Measurements from ENCODE around the gene NAT9. TPM values are rescaled to one million over a fixed set of nuclear protein-coding genes. Genes with fewer than 3 reads are reported as not detected.

NAT9 gene
- total and polyA plus RNA-seq, 2 experiments from 2014 or later: 37.3 to 37.5 TPM

DNA sequence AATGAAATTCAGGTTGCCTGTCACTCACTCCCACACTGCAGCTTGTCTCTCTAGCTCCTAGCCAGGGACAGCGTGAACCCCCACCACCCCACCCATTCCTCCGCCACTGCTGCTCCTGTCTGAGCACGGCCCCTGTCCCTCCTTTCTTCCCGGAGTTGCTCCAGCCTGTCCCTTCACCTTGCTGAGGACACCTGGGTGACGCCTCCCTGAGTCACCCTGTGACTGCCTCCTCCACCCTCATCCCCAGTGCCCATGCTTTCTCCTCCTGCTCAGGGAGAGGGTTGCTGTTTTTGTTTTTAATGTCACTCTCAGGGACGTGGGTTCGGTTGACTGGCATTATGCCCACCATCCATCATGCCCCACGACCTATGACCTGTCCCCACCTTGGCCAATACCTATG, 25.8 kb upstream of the NAT9 start:
- Mint-ChIP-seq H3K27me3 (ENCODE audit: insufficient read depth, low read depth, poor library complexity) (peaks cover 10% of the 10 kb centered on the region), H3K4me3 (no peak overlapping the region), H3K27ac (no peak overlapping the region), H3K36me3 (ENCODE audit: low read depth) (peaks cover 26% of the 10 kb centered on the region), H3K4me1 (no peaks in the 10 kb centered on the region), H3K9me3 (no peaks in the 10 kb centered on the region)
- Histone ChIP-seq H4K20me1 (replicated peaks; ENCODE audit: insufficient read depth) (peaks cover 12% of the 10 kb centered on the region), H3K79me2 (replicated peaks; ENCODE audit: insufficient read depth) (no peaks in the 10 kb centered on the region), H2AFZ (no peak overlapping the region), H3K27ac (ENCODE audit: low read depth) (no peak overlapping the region), H3K4me2 (no peak overlapping the region), H3K4me1 (ENCODE audit: insufficient read depth) (no peaks in the 10 kb centered on the region), H3K4me3 (no peak overlapping the region), H3K9me2 (ENCODE audit: insufficient read depth) (no peaks in the 10 kb centered on the region), H3K27me3 (ENCODE audit: insufficient read depth) (no peaks in the 10 kb centered on the region), H3F3A (replicated peaks; ENCODE audit: low read depth) (no peaks in the 10 kb centered on the region), H3K36me3 (ENCODE audit: insufficient read depth) (no peaks in the 10 kb centered on the region)
- DNase-seq (ENCODE audit: low spot score) (no peak), ATAC-seq (no peak)
- TF ChIP-seq EZH2 (IDR thresholded peaks at IDR 0.05; ENCODE audit: low read depth, unreplicated experiment) (no peak), ZNF462 (CRISPR knock-in tag; IDR thresholded peaks at IDR 0.05) (no peak), STAT1 (IDR thresholded peaks at IDR 0.05; ENCODE audit: unreplicated experiment) (no peak), ZNF331 (CRISPR knock-in tag; IDR thresholded peaks at IDR 0.05; ENCODE audit: low read depth) (no peak), CREB1 (CRISPR knock-in tag; IDR thresholded peaks at IDR 0.05; ENCODE audit: low read depth) (no peak), EZH2phosphoT487 (IDR thresholded peaks at IDR 0.05; ENCODE audit: unreplicated experiment) (no peak), ZNF114 (CRISPR knock-in tag; IDR thresholded peaks at IDR 0.05) (no peak), POLR2AphosphoS5 (IDR thresholded peaks at IDR 0.05; ENCODE audit: low read depth) (no peak), NANOG (IDR thresholded peaks at IDR 0.05; ENCODE audit: borderline replicate concordance) (no peak), JUNB (IDR thresholded peaks at IDR 0.05; ENCODE audit: unreplicated experiment) (no peak)
- TF ChIP-seq, protein P1, sequence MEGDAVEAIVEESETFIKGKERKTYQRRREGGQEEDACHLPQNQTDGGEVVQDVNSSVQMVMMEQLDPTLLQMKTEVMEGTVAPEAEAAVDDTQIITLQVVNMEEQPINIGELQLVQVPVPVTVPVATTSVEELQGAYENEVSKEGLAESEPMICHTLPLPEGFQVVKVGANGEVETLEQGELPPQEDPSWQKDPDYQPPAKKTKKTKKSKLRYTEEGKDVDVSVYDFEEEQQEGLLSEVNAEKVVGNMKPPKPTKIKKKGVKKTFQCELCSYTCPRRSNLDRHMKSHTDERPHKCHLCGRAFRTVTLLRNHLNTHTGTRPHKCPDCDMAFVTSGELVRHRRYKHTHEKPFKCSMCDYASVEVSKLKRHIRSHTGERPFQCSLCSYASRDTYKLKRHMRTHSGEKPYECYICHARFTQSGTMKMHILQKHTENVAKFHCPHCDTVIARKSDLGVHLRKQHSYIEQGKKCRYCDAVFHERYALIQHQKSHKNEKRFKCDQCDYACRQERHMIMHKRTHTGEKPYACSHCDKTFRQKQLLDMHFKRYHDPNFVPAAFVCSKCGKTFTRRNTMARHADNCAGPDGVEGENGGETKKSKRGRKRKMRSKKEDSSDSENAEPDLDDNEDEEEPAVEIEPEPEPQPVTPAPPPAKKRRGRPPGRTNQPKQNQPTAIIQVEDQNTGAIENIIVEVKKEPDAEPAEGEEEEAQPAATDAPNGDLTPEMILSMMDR (conservative IDR thresholded peaks at IDR 0.05; ENCODE audit: low read depth in 2 of 2): no peak
- TF ChIP-seq, protein P2, sequence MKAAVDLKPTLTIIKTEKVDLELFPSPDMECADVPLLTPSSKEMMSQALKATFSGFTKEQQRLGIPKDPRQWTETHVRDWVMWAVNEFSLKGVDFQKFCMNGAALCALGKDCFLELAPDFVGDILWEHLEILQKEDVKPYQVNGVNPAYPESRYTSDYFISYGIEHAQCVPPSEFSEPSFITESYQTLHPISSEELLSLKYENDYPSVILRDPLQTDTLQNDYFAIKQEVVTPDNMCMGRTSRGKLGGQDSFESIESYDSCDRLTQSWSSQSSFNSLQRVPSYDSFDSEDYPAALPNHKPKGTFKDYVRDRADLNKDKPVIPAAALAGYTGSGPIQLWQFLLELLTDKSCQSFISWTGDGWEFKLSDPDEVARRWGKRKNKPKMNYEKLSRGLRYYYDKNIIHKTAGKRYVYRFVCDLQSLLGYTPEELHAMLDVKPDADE (IDR thresholded peaks at IDR 0.05): no peak
- TF ChIP-seq, protein P3, sequence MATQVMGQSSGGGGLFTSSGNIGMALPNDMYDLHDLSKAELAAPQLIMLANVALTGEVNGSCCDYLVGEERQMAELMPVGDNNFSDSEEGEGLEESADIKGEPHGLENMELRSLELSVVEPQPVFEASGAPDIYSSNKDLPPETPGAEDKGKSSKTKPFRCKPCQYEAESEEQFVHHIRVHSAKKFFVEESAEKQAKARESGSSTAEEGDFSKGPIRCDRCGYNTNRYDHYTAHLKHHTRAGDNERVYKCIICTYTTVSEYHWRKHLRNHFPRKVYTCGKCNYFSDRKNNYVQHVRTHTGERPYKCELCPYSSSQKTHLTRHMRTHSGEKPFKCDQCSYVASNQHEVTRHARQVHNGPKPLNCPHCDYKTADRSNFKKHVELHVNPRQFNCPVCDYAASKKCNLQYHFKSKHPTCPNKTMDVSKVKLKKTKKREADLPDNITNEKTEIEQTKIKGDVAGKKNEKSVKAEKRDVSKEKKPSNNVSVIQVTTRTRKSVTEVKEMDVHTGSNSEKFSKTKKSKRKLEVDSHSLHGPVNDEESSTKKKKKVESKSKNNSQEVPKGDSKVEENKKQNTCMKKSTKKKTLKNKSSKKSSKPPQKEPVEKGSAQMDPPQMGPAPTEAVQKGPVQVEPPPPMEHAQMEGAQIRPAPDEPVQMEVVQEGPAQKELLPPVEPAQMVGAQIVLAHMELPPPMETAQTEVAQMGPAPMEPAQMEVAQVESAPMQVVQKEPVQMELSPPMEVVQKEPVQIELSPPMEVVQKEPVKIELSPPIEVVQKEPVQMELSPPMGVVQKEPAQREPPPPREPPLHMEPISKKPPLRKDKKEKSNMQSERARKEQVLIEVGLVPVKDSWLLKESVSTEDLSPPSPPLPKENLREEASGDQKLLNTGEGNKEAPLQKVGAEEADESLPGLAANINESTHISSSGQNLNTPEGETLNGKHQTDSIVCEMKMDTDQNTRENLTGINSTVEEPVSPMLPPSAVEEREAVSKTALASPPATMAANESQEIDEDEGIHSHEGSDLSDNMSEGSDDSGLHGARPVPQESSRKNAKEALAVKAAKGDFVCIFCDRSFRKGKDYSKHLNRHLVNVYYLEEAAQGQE (IDR thresholded peaks at IDR 0.05; ENCODE audit: unreplicated experiment): no peak
